Left forelimb (tissue), 1 donor: ENCODE results near the gene PARVA.
"Not testable (repeated sequence)": the region's sequence is repeated elsewhere in the genome, so short reads cannot be mapped to it uniquely, and the experiment has no call there.

Experiments used
- DNase-seq: peaks from one replicate; pipeline ENCODE4 v3.0.0-alpha.2; 2018; ENCODE audit warnings: low spot score

Gene PARVA

GRCh38 chr11:12503886-12504285 lies 126.5 kb downstream of the PARVA start:
- DNase-seq = no peak

DNA sequence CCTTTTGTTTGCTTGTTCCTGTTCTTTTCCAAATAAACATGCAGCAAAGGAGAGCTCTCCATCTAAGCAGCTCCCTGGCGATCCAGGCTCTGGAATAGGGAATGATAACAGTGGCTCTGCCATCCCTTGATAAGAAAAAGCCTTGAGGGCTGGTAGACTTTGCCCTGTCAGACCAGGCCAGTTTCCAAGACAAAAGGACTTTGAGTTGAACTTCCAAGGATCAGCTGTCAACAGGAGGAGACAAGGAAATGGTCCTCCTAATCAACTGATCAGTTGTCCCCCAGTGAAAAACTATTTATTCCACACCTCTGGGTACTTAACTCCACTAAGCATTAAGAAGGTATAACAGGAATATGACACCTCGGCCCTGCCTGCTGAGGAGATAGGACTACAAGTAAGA lies 127.8 kb downstream of the PARVA start:
- DNase-seq = no peak

DNA sequence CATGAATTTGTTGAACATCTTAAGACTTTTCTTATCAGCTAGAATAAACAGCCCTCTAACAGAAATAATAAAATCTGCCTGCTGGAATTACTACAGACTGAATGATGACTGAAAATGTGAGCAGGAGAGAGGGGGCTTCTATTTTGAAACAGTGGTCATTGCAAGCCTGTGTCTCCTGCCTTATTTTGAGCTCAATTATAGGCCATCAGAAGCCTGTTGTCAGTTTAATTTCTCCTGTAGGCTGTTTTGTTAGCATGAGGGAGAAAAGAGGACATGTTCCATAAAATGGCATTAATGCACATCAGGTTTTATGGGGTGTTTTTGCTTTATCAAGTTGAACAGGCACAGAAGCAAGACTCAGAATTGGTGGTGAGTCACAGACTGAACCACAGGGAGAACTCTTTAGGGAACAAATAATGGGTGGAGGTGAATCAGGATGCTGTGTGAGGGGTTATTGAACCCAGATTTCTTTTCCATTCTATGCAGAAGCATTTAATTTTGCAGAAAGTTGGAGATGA lies 129.1 kb downstream of the PARVA start:
- DNase-seq = no peak

- no peak for DNase-seq
These were observed 130.0 kb downstream of the PARVA start for GRCh38 chr11:12507391-12507790.

GRCh38 chr11:12508151-12508751 lies 130.9 kb downstream of the PARVA start:
- DNase-seq = peak; percentile 73

DNA sequence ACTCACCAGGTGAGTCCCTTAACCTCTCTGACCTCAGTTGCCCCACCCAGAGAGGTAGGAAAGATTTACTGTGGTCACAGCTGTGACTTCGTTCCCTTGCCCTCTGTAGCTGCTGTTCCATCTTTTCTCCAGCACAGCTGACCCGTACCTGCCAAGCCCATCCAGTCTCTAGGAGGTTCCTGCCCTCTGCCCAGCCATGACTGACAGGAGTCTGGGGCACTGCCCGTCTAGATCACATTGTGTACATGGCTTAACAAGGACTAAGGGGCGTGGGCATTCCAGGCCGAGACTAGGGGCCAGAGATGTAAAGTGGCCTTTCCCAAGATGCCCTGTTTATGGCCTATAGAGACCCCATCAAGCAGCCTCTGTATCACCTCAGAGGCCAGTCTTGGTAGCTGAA lies 132.0 kb downstream of the PARVA start:
- no peak for DNase-seq

DNA sequence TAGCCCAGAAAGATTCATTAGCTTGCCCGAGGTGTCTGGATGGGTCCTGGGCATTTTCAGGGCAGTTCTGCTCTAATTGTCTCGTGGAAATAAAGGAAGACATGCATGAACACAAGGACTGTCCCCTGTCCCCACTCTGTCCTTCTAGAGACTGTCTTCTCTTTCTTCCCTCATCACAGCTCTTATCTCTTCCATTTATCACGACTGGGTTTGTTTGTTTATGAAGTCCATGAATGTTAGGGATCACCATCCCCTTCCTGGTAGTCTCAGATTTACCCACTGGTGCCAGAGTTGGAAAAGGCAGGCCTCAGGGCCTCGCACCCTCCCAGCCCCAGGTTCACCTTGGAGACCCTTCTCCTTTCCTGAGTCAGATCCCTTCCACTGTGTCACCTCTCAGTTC lies 134.8 kb downstream of the PARVA start:
- no peak for DNase-seq

GRCh38 chr11:12512826-12513395 lies 135.5 kb downstream of the PARVA start:
- DNase-seq = no peak

DNA sequence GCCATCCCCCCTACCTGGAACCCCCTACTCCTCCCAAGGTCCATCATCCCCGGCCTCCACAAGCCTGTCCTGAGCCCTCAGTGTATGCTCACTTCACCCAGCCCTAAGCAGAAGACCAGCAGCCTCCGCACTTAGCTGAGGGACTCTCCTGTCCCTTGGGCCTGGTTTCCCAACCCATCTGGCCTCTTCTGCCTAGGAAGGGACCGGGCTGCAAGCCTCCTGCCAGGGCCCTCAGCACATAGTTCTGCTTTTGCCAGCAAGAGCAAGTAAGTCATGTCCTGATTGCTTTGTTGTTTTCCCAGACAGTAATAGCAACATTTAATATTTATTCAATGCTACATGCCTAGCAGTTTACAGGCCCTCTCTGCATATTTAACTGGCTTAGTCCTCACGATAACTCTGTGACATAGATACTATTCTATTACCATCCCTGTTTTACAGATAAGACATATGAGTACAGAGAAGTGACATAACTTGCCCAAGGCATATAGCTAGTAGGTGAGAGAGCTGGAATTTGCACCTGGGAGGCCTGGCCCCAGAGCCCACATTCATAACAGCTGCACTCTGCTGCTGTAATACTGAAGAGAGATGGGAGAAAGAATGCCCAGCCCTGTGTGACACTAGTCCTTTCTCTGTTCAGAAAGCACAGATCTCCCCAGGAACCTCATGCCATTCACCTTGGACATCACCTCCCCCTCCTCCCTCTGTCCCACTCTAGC lies 139.2 kb downstream of the PARVA start:
- no peak for DNase-seq

DNA sequence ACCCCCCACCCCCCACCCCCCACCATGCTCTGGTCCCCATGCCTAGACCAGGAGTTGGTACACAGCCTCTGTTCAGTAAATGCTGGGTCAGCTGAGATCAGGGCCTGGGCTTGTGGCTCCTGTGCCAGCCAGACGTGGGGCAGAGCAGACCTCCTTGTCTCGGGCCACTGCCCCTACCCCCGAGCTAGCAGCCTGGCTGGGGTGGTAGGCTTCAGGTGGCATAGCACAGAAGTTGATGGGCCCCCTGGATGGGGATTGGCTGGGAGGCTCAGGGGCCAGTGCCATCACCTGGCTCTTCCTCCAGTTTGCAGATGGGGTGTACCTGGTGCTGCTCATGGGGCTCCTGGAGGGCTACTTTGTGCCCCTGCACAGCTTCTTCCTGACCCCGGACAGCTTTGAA lies 139.9 kb downstream of the PARVA start:
- no peak for DNase-seq

DNA sequence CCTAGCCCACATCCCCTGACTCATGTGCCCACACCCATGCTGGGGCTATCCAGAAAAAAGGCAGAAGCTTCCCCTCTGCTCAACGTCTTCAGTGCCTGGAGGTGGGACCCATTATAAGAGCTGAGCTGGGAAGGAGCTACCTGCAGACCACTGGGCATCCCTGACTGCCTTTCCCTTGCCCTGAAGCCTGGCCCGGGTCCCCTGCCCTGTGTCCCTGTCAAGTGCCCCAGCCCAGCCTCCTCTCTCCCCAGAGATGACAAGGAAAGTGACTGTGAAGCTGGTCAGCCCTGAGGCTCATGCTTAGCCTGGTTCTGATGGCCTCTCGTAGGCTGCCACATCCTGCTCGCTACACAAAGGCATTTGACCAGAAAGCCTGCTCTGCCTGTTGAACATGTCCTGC lies 140.4 kb downstream of the PARVA start:
- no peak for DNase-seq

GRCh38 chr11:12518606-12519385 lies 141.4 kb downstream of the PARVA start:
- no peak for DNase-seq

GRCh38 chr11:12520054-12520453 lies 142.7 kb downstream of the PARVA start:
- DNase-seq = no peak

DNA sequence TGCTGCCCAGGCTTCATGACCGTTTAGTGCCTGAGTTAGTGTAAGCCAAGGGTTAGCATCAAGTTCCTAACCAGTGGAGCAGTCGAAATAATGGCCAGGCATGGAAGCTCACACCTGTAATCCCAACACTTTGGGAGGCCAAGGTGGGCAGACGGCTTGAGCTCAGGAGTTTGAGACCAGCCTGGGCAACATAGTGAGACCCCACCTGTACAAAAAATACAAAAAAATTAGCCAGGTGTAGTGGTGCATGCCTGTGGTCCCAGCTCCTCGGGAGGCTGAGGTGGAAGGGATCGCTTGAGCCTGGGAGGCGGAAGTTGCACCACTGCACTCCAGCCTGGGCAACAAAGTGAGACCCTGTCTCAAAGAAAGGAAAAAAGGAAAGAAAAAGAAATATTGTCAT lies 143.2 kb downstream of the PARVA start:
- DNase-seq = not testable (repeated sequence)

DNA sequence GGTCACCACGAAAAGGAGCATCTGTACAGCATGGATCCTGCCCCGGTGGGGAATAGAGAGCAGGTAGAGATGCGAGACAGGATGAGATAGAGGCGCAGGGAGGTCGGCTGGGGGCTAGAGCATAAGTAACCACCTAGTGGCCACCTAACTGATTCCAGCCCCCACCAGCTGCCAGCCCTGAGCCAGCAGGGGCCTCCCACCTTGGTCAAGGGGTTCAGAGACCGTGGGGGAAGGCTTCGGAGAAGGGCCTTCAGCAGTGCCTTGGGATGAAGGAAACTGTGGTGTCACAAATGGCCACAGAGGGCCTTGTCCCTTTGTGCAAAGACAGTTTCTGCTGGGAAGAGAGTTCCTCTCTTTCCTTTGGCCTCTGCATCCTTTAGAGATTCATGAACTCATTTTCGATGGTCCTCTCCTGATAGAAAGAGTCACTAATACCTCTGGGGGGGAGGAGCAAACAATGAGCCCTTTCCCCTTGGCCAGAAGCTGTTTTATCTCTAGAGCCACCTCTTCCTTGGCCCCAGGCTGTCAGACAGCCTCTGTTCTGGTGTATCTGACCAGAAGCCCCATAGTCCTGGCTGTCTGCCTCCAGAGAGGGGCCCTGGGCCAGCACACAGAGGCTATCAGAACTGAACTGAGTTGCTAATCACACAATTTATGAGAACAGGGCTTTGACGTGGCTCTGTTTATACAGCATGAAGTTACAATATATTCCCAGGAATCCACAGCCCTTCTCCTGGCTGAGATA lies 146.0 kb downstream of the PARVA start:
- no peak for DNase-seq

DNA sequence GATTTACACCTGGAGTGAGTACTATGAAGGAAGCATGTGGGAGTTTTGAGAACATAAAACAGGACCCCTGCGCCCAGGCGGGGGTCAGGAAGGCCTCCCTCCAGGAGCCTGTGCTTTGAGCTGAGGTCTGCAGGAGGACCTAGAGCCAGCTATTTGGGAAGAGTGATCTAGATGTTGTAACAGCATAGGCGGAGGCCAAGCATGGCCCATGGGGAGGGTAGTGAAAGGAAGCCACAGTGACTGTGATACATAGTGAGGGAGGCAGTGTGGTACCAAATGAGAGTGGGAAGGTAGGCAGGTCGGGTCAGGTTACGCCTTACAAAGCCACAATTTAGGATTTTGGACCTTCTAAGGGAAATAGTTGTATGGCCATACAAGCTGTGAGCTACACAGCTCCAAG lies 147.5 kb downstream of the PARVA start:
- DNase-seq = no peak

- DNase-seq = no peak
These were observed 148.2 kb downstream of the PARVA start for GRCh38 chr11:12525466-12526055.

- no peak for DNase-seq
These were observed 149.4 kb downstream of the PARVA start for GRCh38 chr11:12526789-12527188.

DNA sequence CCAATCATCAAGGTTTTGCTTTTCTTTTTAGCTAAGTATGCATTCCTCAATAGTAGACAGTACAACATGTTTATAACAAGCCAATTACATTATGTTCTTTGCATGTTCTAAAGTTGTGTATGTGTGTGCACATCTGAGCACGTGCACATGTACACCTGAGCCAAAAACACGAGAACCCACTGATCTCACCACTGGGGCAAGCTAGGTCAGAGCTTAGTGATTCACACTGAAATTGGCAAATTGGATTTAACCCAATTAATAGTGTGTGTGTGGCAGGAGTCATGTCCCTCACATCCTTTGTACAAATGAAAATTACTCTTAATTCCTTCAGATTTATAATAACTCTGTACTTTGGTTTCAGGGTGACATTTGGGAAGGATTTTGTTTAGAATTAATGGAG lies 151.1 kb downstream of the PARVA start:
- DNase-seq = no peak

DNA sequence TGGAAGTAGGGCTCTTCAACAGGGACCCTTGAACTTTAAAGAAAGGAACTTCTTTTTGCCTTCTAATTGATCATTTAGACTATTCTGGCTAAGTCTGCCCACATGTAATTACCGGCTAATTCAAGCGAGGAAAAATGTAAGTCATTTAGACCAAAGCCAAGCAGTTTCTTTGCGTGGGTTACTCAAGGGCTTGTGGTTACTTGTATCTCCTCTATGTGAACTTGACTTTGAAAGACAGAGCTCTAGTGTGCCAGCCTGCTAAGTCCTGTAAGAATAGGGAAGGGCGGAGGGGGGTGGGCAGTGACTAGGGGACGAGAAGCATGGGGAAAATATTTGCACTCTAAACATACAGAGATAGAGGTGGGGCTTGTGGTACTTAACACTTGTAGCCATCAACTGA lies 151.7 kb downstream of the PARVA start:
- DNase-seq = no peak

DNA sequence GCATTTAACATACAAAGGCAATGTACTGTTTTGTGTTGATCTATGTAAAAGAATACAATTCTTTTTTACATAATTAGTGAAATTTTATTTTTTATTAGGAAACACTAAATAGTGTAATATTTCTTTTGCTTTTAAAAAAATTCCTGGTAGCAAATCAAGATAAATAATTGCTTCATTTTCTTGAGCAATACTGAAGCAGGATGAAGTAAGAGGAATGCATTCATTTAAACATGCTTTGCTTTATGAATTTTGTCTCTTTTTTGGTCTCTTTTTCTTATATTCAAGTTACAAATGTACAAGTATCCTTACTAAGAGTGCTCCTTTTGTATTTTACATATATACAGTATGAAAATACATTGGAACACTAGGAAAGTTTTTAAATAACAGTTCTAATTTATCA lies 152.4 kb downstream of the PARVA start:
- DNase-seq = no peak

GRCh38 chr11:12531020-12531419 lies 153.6 kb downstream of the PARVA start:
- no peak for DNase-seq
